ENCODE results near the gene IGFLR1. TPM values are rescaled to one million over a fixed set of nuclear protein-coding genes. Genes with fewer than 3 reads are reported as not detected.

IGFLR1 gene
- total and polyA plus RNA-seq, 8 donors: 3.6 to 36.8 (median 9.4) TPM

DNA sequence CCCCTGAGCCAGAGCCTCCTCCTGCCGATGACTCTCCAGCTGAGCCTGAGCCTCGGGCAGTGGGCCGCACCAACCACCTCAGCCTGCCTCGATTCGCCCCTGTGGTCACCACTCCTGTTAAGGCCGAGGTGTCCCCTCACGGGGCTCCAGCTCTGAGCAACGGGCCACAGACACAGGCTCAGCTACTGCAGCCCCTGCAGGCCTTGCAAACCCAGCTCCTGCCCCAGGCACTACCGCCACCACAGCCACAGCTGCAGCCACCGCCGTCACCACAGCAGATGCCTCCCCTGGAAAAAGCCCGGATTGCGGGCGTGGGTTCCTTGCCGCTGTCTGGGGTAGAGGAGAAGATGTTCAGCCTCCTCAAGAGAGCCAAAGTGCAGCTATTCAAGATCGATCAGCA is 20.9 kb downstream of the IGFLR1 start:
- no peak overlapping the region for H3K27ac ChIP-seq
- H3K4me1 ChIP-seq: peaks cover 15 to 41% (median 32%) of the 10 kb centered on the region in 4 donors
- intact Hi-C loops (cut with DNase I; ENCODE audit: low total_unique reads): no loop called here
- 90 to 94% (median 93%) methylated on average over 11 to 16 of the region's 16 CpGs for WGBS, 5 donors
- no peak for DNase-seq
- H3K4me3 ChIP-seq: no peak overlapping the region
- no peak for TF ChIP-seq POLR2A (IDR thresholded peaks at IDR 0.05)
- TF ChIP-seq POLR2AphosphoS5 (IDR thresholded peaks at IDR 0.05): no peak
- no peak for TF ChIP-seq CTCF (IDR thresholded peaks at IDR 0.05)
- no peak for TF ChIP-seq EP300 (IDR thresholded peaks at IDR 0.05)
- no peaks in the 10 kb centered on the region for H3K27me3 ChIP-seq
- no peaks in the 10 kb centered on the region for H3K9me3 ChIP-seq
- peaks cover 59 to 70% (median 69%) of the 10 kb centered on the region in 4 donors for H3K36me3 ChIP-seq

GRCh38 chr19:35720648-35721047 is 21.6 kb downstream of the IGFLR1 start:
- no peaks in the 10 kb centered on the region for H3K9me3 ChIP-seq
- peaks cover 51 to 63% (median 61%) of the 10 kb centered on the region in 4 donors for H3K36me3 ChIP-seq
- TF ChIP-seq POLR2A (IDR thresholded peaks at IDR 0.05): no peak
- TF ChIP-seq EP300 (IDR thresholded peaks at IDR 0.05): no peak
- TF ChIP-seq POLR2AphosphoS5 (IDR thresholded peaks at IDR 0.05): no peak
- TF ChIP-seq CTCF (IDR thresholded peaks at IDR 0.05): no peak
- no peak overlapping the region for H3K4me3 ChIP-seq
- H3K27me3 ChIP-seq: no peaks in the 10 kb centered on the region
- intact Hi-C loops (cut with DNase I; ENCODE audit: low total_unique reads): no loop called here
- H3K4me1 ChIP-seq: peaks cover 22 to 48% (median 40%) of the 10 kb centered on the region in 4 donors
- 87 to 95% (median 88%) methylated on average over 6 to 17 of the region's 17 CpGs for WGBS, 5 donors
- peak in 1 of 2 donors; percentile 7 for DNase-seq
- H3K27ac ChIP-seq: no peak overlapping the region

DNA sequence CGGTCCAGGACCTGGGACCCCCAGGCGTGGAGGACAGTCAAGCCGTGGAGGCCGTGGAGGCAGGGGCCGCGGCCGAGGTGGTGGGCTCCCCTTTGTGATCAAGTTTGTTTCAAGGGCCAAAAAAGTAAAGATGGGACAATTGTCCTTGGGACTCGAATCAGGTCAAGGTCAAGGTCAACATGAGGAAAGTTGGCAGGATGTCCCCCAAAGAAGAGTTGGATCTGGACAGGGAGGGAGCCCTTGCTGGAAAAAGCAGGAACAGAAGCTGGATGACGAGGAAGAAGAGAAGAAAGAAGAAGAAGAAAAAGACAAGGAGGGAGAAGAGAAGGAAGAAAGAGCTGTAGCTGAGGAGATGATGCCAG is 22.1 kb downstream of the IGFLR1 start:
- TF ChIP-seq CTCF (IDR thresholded peaks at IDR 0.05): no peak

DNA sequence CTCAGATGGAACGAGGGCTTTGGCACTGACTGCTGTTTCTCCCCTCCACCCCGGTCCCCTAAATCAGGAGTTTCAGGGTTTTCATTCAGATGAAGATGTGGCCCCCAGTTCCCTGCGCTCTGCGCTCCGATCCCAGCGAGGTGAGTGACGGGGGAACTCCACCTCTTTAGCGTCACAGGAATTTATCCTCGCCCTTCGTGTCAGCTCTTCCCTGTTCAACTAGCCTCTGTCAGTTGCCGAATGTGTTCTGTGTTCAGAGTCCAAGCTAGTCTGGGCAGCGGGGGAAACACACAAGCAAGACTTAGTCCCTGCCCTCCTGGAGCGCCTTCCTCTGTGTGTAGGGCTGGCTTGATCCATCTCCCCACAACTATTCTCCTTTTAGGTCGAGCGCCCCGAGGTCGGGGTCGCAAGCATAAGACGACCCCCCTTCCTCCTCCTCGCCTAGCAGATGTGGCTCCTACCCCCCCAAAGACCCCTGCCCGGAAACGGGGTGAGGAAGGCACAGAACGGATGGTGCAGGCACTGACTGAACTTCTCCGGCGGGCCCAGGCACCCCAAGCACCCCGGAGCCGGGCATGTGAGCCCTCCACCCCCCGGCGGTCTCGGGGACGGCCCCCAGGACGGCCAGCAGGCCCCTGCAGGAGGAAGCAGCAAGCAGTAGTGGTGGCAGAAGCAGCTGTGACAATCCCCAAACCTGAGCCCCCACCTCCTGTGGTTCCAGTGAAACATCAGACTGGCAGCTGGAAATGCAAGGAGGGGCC is 22.7 kb downstream of the IGFLR1 start:
- WGBS, 5 donors: 84 to 89% (median 86%) methylated on average over 30 to 32 of the region's 32 CpGs
- no peak for TF ChIP-seq POLR2A (IDR thresholded peaks at IDR 0.05)
- no peak for TF ChIP-seq POLR2AphosphoS5 (IDR thresholded peaks at IDR 0.05)
- no peak for TF ChIP-seq CTCF (IDR thresholded peaks at IDR 0.05)
- no peak for TF ChIP-seq EP300 (IDR thresholded peaks at IDR 0.05)
- peak in 1 of 2 donors; percentile 16 for DNase-seq
- Histone ChIP-seq H3K27ac (peak overlapping the region in 2 of 5 donors; percentile 87 to 94), H3K4me1 (peaks cover 25 to 57% (median 46%) of the 10 kb centered on the region in 4 donors), H3K9me3 (no peaks in the 10 kb centered on the region), H3K27me3 (no peaks in the 10 kb centered on the region), H3K4me3 (peak overlapping the region in 3 of 4 donors; percentile 93 to 99 (median 98)), H3K36me3 (peaks cover 41 to 52% (median 51%) of the 10 kb centered on the region in 4 donors)
- intact Hi-C loops (cut with DNase I; ENCODE audit: low total_unique reads): loop anchor here (10.0 kb wide), 1 partner anchor 175 kb away; the partner anchor contains the start of gene TMEM147

More for the DNA sequence above, 22.1 kb downstream of the IGFLR1 start:
- intact Hi-C loops (cut with DNase I; ENCODE audit: low total_unique reads): no loop called here
- H3K4me1 ChIP-seq: peaks cover 25 to 53% (median 45%) of the 10 kb centered on the region in 4 donors
- peaks cover 46 to 58% (median 56%) of the 10 kb centered on the region in 4 donors for H3K36me3 ChIP-seq
- 88 to 94% (median 92%) methylated on average over 9 of the region's 9 CpGs for WGBS, 5 donors
- no peak overlapping the region for H3K27ac ChIP-seq
- DNase-seq: no peak
- no peaks in the 10 kb centered on the region for H3K9me3 ChIP-seq
- no peak overlapping the region for H3K4me3 ChIP-seq
- no peaks in the 10 kb centered on the region for H3K27me3 ChIP-seq
